ENCODE data around the gene DENR.

Gene DENR

DNA sequence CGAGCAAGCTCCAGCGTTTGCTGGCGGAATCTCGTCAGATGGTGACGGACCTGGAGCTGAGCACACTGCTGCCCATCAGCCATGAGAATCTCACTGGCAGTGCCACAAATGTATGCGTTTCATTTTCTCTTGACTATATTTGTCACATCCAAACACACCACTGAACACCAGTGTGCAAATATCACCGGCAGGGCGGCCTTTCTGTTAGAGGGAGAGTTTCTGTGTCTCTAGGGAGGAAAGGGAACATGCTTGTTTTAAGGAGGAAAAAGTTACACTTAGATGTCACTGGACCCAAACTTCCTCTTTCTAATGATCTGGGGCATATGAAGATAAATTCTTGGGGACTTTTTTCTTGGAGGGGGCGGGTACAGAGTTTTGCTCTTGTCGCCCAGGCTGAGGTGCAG, 60.7 kb downstream of the DENR start:
- TF ChIP-seq POLR2AphosphoS5 (IDR thresholded peaks at IDR 0.05; ENCODE audit: low read depth, low read length) (no peak), PAX5 (IDR thresholded peaks at IDR 0.05; ENCODE audit: insufficient read depth, low read length, severe bottlenecking) (no peak), TAF1 (IDR thresholded peaks at IDR 0.05; ENCODE audit: low read depth, low read length) (no peak), SPI1 (IDR thresholded peaks at IDR 0.05; ENCODE audit: low read depth, low read length) (no peak), POLR2A (IDR thresholded peaks at IDR 0.05; ENCODE audit: low read depth, low read length) (no peak), POU2F2 (IDR thresholded peaks at IDR 0.05; ENCODE audit: low read depth, low read length) (no peak)
- FAIRE-seq (no peak), DNase-seq (ENCODE audit: insufficient read length, low spot score) (no peak)

DNA sequence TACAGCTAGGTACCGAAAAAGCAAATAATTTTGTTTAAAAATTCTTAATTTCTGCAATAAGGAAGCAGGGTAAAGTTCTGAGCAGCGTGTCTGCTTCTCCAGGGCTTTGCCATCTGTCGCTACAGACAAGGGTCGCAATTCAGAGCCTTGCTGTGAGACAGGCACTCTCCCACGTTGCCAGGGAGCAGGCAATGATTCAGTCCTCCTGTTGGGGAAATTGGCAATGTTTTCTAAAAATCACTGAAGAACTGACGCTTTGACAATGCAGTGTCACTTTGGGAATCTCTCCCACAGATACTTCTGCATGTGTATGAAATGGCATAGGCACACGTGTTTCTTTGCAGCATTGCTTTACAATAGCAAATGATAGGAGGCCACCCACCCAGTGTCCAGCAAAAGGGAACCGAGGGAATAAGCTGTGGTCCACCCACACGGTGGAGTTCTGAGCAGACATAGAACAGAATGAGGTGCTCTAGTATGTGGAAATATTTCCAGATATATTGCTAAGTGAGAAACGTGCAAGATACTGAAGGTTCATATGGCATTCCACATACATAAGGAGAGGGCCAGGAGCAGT, 66.7 kb downstream of the DENR start:
- FAIRE-seq (no peak), DNase-seq (ENCODE audit: insufficient read length, low spot score) (no peak)
- no peak for TF ChIP-seq PAX5 (IDR thresholded peaks at IDR 0.05; ENCODE audit: insufficient read depth, low read length, severe bottlenecking)

DNA sequence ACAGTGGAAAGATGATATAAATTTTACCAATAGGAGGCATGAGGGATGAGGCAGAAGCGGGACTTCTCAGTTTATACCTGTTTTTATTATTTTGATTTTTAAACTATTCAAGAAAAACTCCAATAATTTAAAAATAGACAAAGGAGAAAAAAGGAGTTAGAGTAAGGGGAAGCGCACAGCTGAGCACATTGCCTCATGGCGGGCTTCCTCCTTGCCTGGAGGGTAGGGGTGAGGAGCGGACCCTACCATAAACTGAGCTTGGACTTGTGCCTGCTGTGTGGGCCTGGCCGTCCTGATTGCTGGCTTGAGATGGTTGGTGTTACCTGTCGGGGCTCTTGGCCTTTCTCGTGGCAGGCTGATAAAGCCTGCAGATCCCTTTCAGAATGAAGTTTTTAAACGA, 67.5 kb downstream of the DENR start:
- TF ChIP-seq POLR2A (IDR thresholded peaks at IDR 0.05; ENCODE audit: low read depth, low read length) = no peak
- TF ChIP-seq SPI1 (IDR thresholded peaks at IDR 0.05; ENCODE audit: low read depth, low read length) = no peak
- no peak for TF ChIP-seq POLR2AphosphoS5 (IDR thresholded peaks at IDR 0.05; ENCODE audit: low read depth, low read length)
- no peak for TF ChIP-seq POU2F2 (IDR thresholded peaks at IDR 0.05; ENCODE audit: low read depth, low read length)
- TF ChIP-seq TAF1 (IDR thresholded peaks at IDR 0.05; ENCODE audit: low read depth, low read length) = no peak
- no peak for TF ChIP-seq PAX5 (IDR thresholded peaks at IDR 0.05; ENCODE audit: insufficient read depth, low read length, severe bottlenecking)
- FAIRE-seq (no peak), DNase-seq (ENCODE audit: insufficient read length, low spot score) (no peak)
